ENCODE data around the gene MLYCD.
A peak's percentile ranks its signal among the peaks of the same experiment; 100 is the strongest.

Gene MLYCD

GRCh38 chr16:83907111-83907510 is 8.2 kb downstream of the MLYCD start:
- no peak overlapping the region for H3K4me3 ChIP-seq (replicated peaks; ENCODE audit: low read depth, low read length)
- TF ChIP-seq CTCF (IDR thresholded peaks at IDR 0.05; ENCODE audit: low read length, missing control alignments), result no peak
- no peak for DNase-seq (ENCODE audit: low read depth)

GRCh38 chr16:83907631-83908250 is 8.8 kb downstream of the MLYCD start:
- TF ChIP-seq CTCF (IDR thresholded peaks at IDR 0.05; ENCODE audit: low read length, missing control alignments), result no peak
- H3K4me3 ChIP-seq (replicated peaks; ENCODE audit: low read depth, low read length), result no peak overlapping the region

GRCh38 chr16:83908798-83909197 is 9.9 kb downstream of the MLYCD start:
- TF ChIP-seq CTCF (IDR thresholded peaks at IDR 0.05; ENCODE audit: low read length, missing control alignments), result no peak

More at GRCh38 chr16:83907631-83908250, 8.8 kb downstream of the MLYCD start:
- DNase-seq (ENCODE audit: low read depth), result no peak

GRCh38 chr16:83911290-83911689 is 12.4 kb downstream of the MLYCD start:
- no peak overlapping the region for H3K4me3 ChIP-seq (replicated peaks; ENCODE audit: low read depth, low read length)
- no peak for DNase-seq (ENCODE audit: low read depth)
- TF ChIP-seq CTCF (IDR thresholded peaks at IDR 0.05; ENCODE audit: low read length, missing control alignments), result no peak

More at GRCh38 chr16:83908798-83909197, 9.9 kb downstream of the MLYCD start:
- no peak for DNase-seq (ENCODE audit: low read depth)
- no peak overlapping the region for H3K4me3 ChIP-seq (replicated peaks; ENCODE audit: low read depth, low read length)

- no peak overlapping the region for H3K4me3 ChIP-seq (replicated peaks; ENCODE audit: low read depth, low read length)
- no peak for TF ChIP-seq CTCF (IDR thresholded peaks at IDR 0.05; ENCODE audit: low read length, missing control alignments)
- no peak for DNase-seq (ENCODE audit: low read depth)
Measured at GRCh38 chr16:83912519-83913244, 13.8 kb downstream of the MLYCD start.

- TF ChIP-seq CTCF (IDR thresholded peaks at IDR 0.05; ENCODE audit: low read length, missing control alignments), result no peak
- H3K4me3 ChIP-seq (replicated peaks; ENCODE audit: low read depth, low read length), result no peak overlapping the region
- DNase-seq (ENCODE audit: low read depth), result peak; percentile 29
Measured at GRCh38 chr16:83913245-83913633, 14.3 kb downstream of the MLYCD start.
